Ecto neural progenitor cell (in vitro differentiated cells): Measurements from ENCODE around the gene PDZD2.
"Not testable (repeated sequence)": the region's sequence is repeated elsewhere in the genome, so short reads cannot be mapped to it uniquely, and the experiment has no call there.

Source experiments
- DNase-seq: peaks from one replicate; pipeline ENCODE4 v3.0.0-alpha.2; 2018; ENCODE audit warnings: low spot score

Gene PDZD2

GRCh38 chr5:32100691-32101302, 461.9 kb downstream of the PDZD2 start:
- no peak for DNase-seq

DNA sequence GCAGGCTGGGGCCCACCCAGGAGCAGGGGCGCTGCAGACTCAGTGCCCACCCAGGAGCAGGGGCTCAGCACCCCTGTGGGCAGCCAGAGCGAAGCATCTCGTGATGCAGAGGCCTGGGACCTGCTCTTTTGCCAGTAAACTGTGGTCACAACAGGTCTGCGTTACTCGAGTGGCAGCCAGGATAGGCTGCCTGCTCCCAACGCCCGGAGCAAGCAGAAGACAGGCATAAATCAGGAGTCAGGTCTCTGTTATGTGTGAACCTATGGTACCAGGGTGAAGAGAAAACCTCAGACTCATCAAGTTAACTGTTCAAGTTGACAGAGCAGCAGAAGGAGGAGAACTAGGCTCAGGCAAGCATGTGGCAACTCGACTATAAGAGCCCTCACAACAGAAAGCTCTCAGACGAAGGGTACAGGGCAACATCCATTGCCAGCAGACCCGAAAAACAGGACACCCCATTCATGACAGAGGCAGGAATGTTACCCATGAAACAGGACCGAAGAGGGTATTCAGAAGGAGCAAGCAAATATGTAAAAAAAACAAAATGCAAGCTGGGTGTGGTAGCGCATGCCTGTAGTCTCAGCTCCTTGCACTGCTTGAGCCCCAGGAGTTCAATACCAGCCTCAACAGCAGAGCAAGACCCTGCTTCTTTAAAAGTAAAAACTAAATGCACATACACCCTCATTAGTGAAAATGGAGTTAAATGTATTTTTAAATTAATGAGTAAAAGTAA, 463.5 kb downstream of the PDZD2 start:
- no peak for DNase-seq

GRCh38 chr5:32103521-32103920, 464.6 kb downstream of the PDZD2 start:
- no peak for DNase-seq

DNA sequence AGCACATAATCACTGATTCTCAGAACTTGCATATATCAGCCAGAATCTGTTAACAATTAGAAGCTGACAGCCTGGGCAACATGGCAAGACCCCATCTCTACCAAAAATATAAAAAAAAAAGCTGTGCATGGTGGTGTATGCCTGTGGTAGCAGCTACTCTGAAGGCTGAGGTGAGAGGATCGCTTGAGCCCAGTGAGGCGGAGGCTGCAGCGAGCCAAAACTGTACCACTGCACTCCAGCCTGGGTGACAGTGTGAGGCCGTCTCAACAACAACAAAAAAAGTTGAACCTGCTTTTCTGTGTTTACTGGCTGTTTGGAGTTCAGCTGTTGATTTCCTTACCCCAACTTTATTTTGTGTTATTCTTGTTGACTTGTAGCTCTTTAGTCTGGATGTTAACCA, 468.4 kb downstream of the PDZD2 start:
- no peak for DNase-seq

DNA sequence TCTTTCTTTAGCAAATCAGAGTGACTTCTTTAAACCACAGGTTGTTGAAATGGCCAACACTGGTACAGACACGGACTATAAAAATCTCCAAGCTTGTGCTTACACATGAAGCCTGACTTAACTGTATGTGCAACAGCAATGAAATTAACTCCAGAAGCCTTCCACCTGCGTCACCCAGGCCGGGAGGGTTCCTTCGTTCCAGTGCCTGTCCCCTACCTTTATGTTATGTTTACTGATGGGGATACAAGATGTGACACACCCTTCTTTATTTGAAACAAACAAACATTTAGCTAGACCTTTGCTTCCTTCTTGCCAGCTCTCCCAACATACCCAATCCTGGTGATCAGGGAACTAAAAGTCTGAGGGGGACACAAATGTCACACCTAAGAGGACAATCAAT, 469.2 kb downstream of the PDZD2 start:
- DNase-seq = no peak

DNA sequence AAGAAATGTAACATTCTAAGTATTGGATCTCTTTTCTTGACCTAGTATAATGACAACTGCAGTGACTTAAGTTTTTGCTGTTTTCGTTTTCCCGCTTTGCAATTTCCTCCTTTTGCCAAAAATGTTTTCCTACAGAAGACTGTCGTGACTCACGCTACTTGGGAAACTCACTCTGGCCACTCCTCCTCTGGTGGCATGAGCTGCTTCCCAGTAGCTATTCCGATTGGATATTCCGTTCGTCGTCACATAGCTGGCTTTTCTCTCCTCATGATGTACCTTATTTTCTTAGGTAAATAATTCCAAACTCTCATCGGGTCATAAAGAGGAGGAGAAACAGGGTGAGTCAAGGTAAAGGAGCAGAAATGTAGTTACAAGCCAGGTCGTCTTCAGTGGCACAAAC, 470.3 kb downstream of the PDZD2 start:
- DNase-seq = no peak

DNA sequence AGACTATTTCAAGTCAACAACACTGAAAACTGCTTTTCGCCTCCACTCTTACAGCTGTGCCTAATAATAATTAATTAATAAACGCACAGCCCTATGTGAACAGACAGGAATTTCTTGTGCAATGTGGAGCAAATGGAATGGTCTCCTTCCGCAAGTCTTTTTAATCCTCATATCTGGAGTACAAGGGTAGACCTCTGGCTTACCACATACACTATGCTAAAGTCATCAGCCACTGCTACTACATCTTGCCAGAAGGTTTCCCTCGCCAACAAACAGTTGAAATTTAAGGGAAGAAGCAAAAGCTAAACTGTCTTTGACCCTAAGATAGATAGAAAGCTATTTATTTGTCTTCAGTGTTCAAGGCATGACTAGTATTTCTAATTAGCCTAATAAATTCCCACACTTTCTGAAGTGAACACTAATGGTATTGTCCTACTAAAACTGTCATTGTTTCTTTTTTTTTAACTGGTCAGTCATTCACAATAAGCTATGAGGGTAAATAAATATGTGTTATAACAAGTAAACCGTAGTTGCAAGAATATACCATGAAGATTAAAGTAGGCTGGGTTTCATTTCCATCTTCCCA, 471.3 kb downstream of the PDZD2 start:
- DNase-seq = no peak

GRCh38 chr5:32115985-32116384, 477.1 kb downstream of the PDZD2 start:
- DNase-seq = no peak

GRCh38 chr5:32116574-32117313, 477.8 kb downstream of the PDZD2 start:
- DNase-seq = no peak

DNA sequence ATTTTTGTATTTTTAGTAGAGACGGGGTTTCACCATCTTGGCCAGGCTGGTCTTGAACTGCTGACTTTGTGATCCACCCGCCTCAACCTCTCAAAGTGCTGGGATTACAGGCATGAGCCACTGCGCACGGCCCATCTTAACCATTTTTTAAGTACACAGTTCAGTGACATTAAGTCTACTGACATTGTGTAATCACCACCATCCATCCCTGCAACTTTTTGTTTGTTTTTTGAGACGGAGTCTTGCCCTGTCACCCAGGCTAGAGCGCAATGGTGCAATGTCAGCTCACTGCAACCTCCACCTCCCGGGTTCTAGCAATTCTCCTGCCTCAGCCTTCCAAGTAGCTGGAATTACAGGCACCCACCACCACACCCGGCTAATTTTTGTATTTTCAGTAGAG, 480.0 kb downstream of the PDZD2 start:
- DNase-seq = not testable (repeated sequence)

DNA sequence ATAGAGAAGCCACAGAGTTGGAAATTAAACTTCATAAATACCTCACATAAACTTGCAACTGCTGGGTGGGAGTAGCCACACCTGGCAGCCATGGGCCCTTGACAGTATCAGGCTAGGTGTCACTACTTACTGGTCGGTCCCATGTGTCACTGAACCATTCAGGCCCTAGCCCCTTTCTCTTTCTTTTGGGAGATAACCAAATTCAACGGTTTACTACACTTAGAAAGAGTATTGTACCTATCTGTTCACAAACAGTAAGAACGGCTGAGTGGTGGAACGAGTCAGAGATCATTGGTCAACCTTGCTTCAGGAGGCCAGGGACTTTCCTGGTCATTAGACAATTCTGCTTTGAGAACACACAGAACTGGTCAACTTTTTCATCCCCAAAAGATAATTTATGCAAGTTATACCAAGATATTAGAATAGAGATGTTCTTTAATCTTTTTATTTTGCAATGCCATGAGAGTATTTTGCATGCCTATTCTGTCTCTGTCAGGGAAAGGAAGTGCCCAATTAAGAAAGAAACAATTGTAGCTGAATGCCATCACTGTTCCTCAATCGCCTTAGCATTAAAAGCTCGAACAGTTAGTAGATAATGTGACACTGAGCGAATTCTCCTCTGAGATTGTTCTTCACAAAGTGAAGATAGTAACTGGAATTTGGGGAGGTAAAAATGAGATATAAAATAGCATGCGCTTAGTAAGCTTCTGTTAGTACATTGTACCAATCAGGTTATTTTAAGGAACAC, 484.3 kb downstream of the PDZD2 start:
- no peak for DNase-seq

GRCh38 chr5:32123889-32124676, 485.2 kb downstream of the PDZD2 start:
- DNase-seq = no peak

DNA sequence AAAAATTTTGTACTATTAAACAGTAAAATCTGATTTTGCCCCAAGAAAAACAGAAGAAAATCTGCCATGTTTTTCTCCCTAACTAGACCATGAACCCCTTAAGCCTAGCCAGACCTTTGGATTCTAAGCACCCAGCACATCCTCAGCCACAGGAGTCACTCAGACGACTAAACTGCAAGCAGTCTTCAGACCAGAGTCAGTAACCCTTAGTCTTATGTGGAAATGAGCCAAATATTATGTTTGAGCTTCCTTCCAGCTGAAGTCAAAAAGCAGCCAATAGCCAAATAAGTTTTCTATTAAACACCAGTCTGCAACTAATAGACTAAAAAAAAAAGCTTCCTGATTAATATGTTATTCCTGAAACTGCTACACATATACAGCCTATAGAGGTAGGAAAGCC, 487.8 kb downstream of the PDZD2 start:
- DNase-seq = no peak

- no peak for DNase-seq
Measured at GRCh38 chr5:32127711-32128110, 488.8 kb downstream of the PDZD2 start.

- DNase-seq = no peak
Measured at GRCh38 chr5:32129074-32129598, 490.2 kb downstream of the PDZD2 start.

DNA sequence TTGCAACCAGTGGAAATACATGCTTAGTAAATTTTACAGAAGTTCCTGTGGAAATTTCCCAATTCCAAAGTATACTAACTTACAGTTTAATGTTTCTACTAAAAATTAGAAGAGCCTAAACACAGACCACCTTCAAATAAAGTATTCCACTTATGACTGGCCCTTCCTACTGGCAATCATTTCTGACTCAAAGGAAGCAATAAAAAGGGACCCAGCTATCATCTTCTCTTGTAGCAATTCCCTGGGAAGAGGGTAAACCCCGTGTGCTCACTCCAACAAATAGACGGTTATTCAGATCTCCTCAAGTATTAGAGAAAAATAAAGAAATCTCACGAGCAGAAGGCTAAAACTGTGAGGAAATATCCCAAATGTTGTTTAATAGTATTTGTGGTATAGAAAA, 491.9 kb downstream of the PDZD2 start:
- DNase-seq = no peak

DNA sequence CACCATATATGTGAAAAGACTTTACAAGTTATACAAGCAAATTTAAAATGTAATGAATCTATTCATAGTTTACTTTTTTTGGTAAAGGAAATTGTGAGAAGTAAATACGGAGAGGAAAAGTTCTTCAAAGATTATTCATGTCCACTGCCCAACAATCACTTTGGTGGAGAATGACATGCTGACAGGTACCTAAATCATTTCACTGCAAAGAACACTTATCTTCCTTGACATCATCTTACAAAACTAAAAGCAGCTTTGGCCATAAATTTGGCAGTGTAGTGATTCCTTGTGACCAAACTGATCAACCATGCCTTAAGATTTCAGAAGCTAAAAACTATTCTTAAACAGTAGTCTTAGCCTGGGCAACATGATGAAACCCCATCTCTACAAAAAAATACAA, 492.7 kb downstream of the PDZD2 start:
- no peak for DNase-seq

DNA sequence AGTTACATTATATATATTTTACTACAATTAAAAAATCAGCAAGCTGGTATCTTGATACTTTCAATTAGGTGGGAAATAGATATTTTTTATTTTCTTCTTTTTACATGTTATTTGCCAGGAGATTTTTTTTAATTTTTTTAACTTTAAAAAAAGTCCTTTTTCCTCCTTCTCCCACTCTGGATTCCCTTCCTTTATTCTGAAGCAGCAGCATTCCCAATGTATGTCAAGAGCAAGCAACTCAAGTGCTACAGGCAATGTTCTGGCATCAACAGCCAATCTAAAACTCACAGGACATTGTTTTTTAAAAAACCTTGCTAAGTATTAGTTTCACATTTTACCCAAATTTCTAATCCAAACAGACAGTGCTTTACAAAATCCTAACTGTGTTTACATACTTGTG, 493.8 kb downstream of the PDZD2 start:
- no peak for DNase-seq

DNA sequence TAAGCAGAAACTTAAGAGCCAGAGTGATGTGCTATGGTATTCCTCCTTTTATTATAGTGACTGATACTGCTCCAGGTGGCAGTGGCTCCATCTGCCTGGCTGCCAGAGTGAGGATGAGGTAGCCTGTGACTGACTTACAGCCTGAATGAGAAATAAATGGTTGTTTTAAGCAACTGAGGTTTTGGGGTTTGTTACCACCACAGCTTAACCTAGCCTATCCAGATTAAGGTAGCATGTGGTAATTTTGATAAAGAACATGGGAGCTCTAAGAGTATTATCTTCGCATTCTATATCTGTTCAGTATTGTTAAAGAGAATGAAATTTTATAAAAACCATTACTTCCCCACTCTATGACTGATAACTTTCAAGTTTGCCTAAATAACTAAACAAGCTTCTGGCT, 496.2 kb downstream of the PDZD2 start:
- no peak for DNase-seq

DNA sequence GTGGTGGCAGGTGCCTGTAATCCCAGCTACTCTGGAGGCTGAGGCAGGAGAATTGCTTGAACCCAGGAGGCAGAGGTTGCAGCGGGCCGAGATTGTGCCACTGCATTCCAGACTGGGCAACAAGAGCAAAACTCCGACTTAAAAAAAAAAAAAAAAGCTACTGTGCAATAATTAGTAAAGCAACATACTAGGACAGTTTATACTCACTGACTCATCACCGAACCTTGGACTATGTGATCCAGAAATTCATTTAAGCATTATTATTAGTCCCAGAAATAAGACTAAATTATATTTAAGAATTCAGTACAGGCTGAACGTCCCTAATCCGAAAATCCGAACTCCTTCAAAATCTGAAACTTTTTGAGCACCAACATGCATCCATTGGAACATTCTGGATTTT, 497.4 kb downstream of the PDZD2 start:
- DNase-seq = no peak

DNA sequence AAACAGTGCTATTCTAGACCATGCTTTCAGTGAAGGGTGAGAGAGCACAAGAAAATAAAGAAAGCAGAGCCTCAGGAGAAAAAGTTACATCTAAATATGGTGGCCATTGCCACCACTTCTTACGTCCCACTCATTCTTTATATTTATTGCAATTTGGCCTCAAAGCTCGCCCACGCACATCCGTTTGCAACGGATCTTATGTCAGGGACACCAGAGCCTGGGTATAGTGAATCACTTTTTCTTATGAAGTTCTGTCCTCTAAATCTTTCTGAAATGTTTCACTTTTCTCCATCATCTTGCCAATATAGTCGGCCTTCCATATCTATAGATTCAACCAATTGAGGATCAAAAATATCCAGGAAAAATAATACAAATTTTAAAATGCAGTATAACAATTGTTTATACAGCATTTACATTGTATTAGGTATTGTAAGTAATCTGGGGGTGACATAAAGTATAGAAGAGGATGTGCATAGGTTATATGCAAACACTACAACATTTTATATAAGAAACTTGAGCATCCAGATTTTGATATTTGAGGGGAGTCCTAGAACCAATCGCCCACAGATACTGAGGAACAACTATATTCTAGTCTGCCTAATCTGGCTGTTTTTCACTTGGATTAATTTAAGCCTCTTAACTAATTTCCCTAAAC, 500.0 kb downstream of the PDZD2 start:
- DNase-seq = no peak
